ENCODE measurements around the gene OLFM1.

Gene OLFM1

DNA sequence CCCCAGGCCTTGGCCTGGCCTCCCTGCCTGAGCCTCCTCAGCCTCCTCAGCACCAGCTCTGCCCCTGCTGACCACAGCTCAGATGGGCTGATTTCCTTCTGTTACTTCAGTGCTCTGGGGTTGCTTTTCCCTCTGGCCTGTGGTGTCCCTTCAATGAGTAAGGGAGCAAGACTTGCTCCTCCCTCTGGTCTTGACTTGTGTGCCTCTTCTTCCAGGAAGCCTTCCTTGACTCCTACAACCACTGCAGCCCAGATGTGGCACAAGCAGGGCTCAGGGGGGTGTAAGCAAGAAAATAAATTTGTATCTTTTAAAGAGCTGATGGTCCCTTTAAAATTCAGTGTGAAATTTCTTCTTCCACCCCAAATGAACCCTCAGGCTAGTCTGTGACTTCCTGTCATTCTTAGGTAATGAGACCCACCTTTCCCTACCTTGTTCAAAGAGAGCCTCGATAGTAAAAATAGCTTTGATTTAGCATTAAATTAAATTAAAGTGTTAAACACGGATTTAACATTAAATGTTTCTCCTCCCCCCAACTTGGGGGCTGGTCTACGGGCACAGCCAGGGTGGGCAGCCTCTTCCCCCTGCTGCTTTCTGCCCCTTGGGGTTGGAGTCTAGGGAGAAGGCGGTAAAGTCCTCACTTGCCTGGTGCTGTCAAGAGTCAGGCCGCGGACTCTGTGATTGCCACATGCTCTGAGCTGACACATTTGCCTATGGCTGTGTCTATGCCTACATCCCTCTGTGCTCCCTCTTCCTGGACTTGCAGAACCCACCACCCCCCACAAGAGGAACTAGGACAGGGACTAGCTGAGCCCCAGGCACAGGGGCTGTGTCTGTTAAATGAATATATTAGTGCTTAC is 64.5 kb downstream of the OLFM1 start:
- Histone ChIP-seq H3K4me3 (ENCODE audit: insufficient read depth in 1 of 2, low read depth in 1 of 2, low read length in 2 of 2) (no peak overlapping the region), H4K8ac (ENCODE audit: low read length) (no peak overlapping the region), H2BK15ac (ENCODE audit: low read depth, poor library complexity, severe bottlenecking) (no peak overlapping the region), H2BK5ac (ENCODE audit: low read depth, low read length, poor library complexity, severe bottlenecking) (no peak overlapping the region), H3K79me1 (replicated peaks; ENCODE audit: low read length, poor library complexity, severe bottlenecking) (no peaks in the 10 kb centered on the region), H2AFZ (ENCODE audit: low read depth, low read length) (no peak overlapping the region), H3K4ac (ENCODE audit: low read depth in 1 of 2, low read length in 2 of 2) (no peak overlapping the region), H3K18ac (ENCODE audit: low read depth in 1 of 2, low read length in 2 of 2) (no peak overlapping the region), H3K23ac (ENCODE audit: low read length in 2 of 2) (no peak overlapping the region), H2BK120ac (ENCODE audit: low read depth, low read length) (no peak overlapping the region), H3K9me3 (ENCODE audit: control insufficient read depth, low read length) (no peaks in the 10 kb centered on the region), H3K36me3 (ENCODE audit: control insufficient read depth in 1 of 2, insufficient read depth in 2 of 2, low read depth in 1 of 2, low read length in 2 of 2) (no peaks in the 10 kb centered on the region), H3K9ac (ENCODE audit: low read length) (no peak overlapping the region), H2BK12ac (ENCODE audit: low read length in 2 of 2) (no peak overlapping the region), H3K14ac (ENCODE audit: low read length in 2 of 2) (no peak overlapping the region), H3K27ac (ENCODE audit: low read length, poor library complexity, severe bottlenecking) (no peak overlapping the region), H4K91ac (ENCODE audit: low read length) (no peak overlapping the region), H3K4me2 (ENCODE audit: low read length, poor library complexity, severe bottlenecking) (no peak overlapping the region), H3K27me3 (ENCODE audit: control insufficient read depth in 1 of 2, insufficient read depth in 1 of 2, low read length in 2 of 2) (peaks cover 0 to 15% of the 10 kb centered on the region in 2 experiments), H2AK5ac (ENCODE audit: low read length, severe bottlenecking) (no peak overlapping the region), H3K4me1 (ENCODE audit: control insufficient read depth, insufficient read depth, low read depth, low read length) (no peaks in the 10 kb centered on the region)
- WGBS, result 27% methylated on average over 2 of the region's 6 CpGs
- DNase-seq, result no peak

DNA sequence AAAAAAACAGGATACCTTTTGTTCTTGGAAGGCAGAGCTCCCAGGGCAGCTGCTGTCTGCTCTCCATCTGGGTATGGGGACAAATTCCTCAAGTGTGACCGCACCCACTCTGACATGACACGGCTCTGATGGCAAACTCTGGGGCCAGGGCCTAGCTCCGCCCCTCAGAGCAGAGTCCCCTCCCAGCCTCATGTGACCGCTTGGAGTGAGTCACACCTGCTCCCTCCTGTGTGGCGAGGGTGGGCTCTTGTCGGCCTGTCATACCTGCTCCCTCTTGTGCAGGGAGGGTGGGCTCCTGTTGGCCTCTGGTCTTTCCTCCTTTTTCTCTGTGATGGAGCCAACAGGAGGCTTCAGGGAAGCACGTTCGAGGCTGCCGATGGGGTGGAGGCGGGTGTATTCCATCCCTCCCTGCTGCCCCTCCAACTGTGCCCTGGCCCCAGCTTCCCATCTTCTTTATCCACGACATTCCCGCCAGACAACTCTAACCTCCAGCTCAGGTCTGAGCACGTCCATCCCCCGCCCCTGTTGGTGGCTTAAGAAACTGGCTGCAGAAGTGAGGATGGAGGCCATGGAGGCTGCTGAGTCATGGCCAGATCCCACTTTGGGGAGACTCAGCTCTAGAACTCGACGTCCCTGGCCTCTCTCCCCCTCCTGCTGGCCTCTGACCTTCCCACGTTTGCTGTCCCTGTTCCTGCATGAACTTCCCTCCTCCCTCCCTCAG is 65.3 kb downstream of the OLFM1 start:
- no peaks in the 10 kb centered on the region for H3K9me3 ChIP-seq (ENCODE audit: control insufficient read depth, low read length)
- no peak overlapping the region for H3K4ac ChIP-seq (ENCODE audit: low read depth in 1 of 2, low read length in 2 of 2)
- peaks cover 0 to 9% of the 10 kb centered on the region in 2 experiments for H3K27me3 ChIP-seq (ENCODE audit: control insufficient read depth in 1 of 2, insufficient read depth in 1 of 2, low read length in 2 of 2)
- H3K27ac ChIP-seq (ENCODE audit: low read length, poor library complexity, severe bottlenecking), result no peak overlapping the region
- H2BK5ac ChIP-seq (ENCODE audit: low read depth, low read length, poor library complexity, severe bottlenecking), result no peak overlapping the region
- H3K4me2 ChIP-seq (ENCODE audit: low read length, poor library complexity, severe bottlenecking), result no peak overlapping the region
- no peaks in the 10 kb centered on the region for H3K36me3 ChIP-seq (ENCODE audit: control insufficient read depth in 1 of 2, insufficient read depth in 2 of 2, low read depth in 1 of 2, low read length in 2 of 2)
- no peak overlapping the region for H4K91ac ChIP-seq (ENCODE audit: low read length)
- H2BK12ac ChIP-seq (ENCODE audit: low read length in 2 of 2), result no peak overlapping the region
- H3K4me1 ChIP-seq (ENCODE audit: control insufficient read depth, insufficient read depth, low read depth, low read length), result no peaks in the 10 kb centered on the region
- H3K79me1 ChIP-seq (replicated peaks; ENCODE audit: low read length, poor library complexity, severe bottlenecking), result no peaks in the 10 kb centered on the region
- no peak overlapping the region for H2AK5ac ChIP-seq (ENCODE audit: low read length, severe bottlenecking)
- no peak for DNase-seq
- H3K18ac ChIP-seq (ENCODE audit: low read depth in 1 of 2, low read length in 2 of 2), result no peak overlapping the region
- H3K14ac ChIP-seq (ENCODE audit: low read length in 2 of 2), result no peak overlapping the region
- no peak overlapping the region for H4K8ac ChIP-seq (ENCODE audit: low read length)
- no peak overlapping the region for H3K23ac ChIP-seq (ENCODE audit: low read length in 2 of 2)
- no peak overlapping the region for H2AFZ ChIP-seq (ENCODE audit: low read depth, low read length)
- no peak overlapping the region for H3K4me3 ChIP-seq (ENCODE audit: insufficient read depth in 1 of 2, low read depth in 1 of 2, low read length in 2 of 2)
- no peak overlapping the region for H3K9ac ChIP-seq (ENCODE audit: low read length)
- no peak overlapping the region for H2BK120ac ChIP-seq (ENCODE audit: low read depth, low read length)
- no peak overlapping the region for H2BK15ac ChIP-seq (ENCODE audit: low read depth, poor library complexity, severe bottlenecking)
- WGBS, result 60% methylated on average over 16 of the region's 17 CpGs

- H3K14ac ChIP-seq (ENCODE audit: low read length in 2 of 2), result no peak overlapping the region
- H3K36me3 ChIP-seq (ENCODE audit: control insufficient read depth in 1 of 2, insufficient read depth in 2 of 2, low read depth in 1 of 2, low read length in 2 of 2), result no peaks in the 10 kb centered on the region
- H2AK5ac ChIP-seq (ENCODE audit: low read length, severe bottlenecking), result no peak overlapping the region
- no peaks in the 10 kb centered on the region for H3K79me1 ChIP-seq (replicated peaks; ENCODE audit: low read length, poor library complexity, severe bottlenecking)
- no peak overlapping the region for H3K9ac ChIP-seq (ENCODE audit: low read length)
- H2BK12ac ChIP-seq (ENCODE audit: low read length in 2 of 2), result no peak overlapping the region
- H2BK120ac ChIP-seq (ENCODE audit: low read depth, low read length), result no peak overlapping the region
- H2AFZ ChIP-seq (ENCODE audit: low read depth, low read length), result no peak overlapping the region
- no peak overlapping the region for H4K91ac ChIP-seq (ENCODE audit: low read length)
- no peak for DNase-seq
- H3K23ac ChIP-seq (ENCODE audit: low read length in 2 of 2), result no peak overlapping the region
- H3K18ac ChIP-seq (ENCODE audit: low read depth in 1 of 2, low read length in 2 of 2), result no peak overlapping the region
- H3K4me3 ChIP-seq (ENCODE audit: insufficient read depth in 1 of 2, low read depth in 1 of 2, low read length in 2 of 2), result no peak overlapping the region
- no peak overlapping the region for H4K8ac ChIP-seq (ENCODE audit: low read length)
- no peaks in the 10 kb centered on the region for H3K4me1 ChIP-seq (ENCODE audit: control insufficient read depth, insufficient read depth, low read depth, low read length)
- no peaks in the 10 kb centered on the region for H3K9me3 ChIP-seq (ENCODE audit: control insufficient read depth, low read length)
- H3K4ac ChIP-seq (ENCODE audit: low read depth in 1 of 2, low read length in 2 of 2), result no peak overlapping the region
- H2BK5ac ChIP-seq (ENCODE audit: low read depth, low read length, poor library complexity, severe bottlenecking), result no peak overlapping the region
- H3K27ac ChIP-seq (ENCODE audit: low read length, poor library complexity, severe bottlenecking), result no peak overlapping the region
- H3K27me3 ChIP-seq (ENCODE audit: control insufficient read depth in 1 of 2, insufficient read depth in 1 of 2, low read length in 2 of 2), result peaks cover 0 to 17% of the 10 kb centered on the region in 2 experiments
- no peak overlapping the region for H2BK15ac ChIP-seq (ENCODE audit: low read depth, poor library complexity, severe bottlenecking)
- H3K4me2 ChIP-seq (ENCODE audit: low read length, poor library complexity, severe bottlenecking), result no peak overlapping the region
- 84% methylated on average over 10 of the region's 11 CpGs for WGBS
Measured at GRCh38 chr9:135154050-135154615, 66.7 kb downstream of the OLFM1 start.

DNA sequence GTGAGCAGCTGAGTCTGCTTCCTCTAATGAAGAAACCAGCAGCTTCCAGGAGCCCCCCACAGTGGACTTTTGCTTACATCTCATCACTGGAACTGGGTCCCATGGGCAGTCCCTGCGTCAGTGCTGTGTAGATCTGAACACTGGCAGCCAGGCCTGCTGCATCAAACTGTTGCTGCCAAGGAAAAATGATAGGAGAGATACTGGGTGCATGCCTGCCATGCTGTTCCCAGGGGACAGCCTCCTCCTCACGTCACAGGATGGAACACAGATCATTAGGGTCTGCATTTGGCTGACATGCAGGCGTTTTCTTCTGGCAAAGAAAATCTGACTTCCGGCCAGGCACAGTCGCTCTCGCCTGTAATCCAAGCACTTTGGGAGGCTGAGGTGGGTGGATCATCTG is 67.9 kb downstream of the OLFM1 start:
- Histone ChIP-seq H4K91ac (ENCODE audit: low read length) (no peak overlapping the region), H3K36me3 (ENCODE audit: control insufficient read depth in 1 of 2, insufficient read depth in 2 of 2, low read depth in 1 of 2, low read length in 2 of 2) (no peaks in the 10 kb centered on the region), H3K4me2 (ENCODE audit: low read length, poor library complexity, severe bottlenecking) (no peak overlapping the region), H2AK5ac (ENCODE audit: low read length, severe bottlenecking) (no peak overlapping the region), H3K4ac (ENCODE audit: low read depth in 1 of 2, low read length in 2 of 2) (no peak overlapping the region), H3K27ac (ENCODE audit: low read length, poor library complexity, severe bottlenecking) (no peak overlapping the region), H3K4me1 (ENCODE audit: control insufficient read depth, insufficient read depth, low read depth, low read length) (no peaks in the 10 kb centered on the region), H3K27me3 (ENCODE audit: control insufficient read depth in 1 of 2, insufficient read depth in 1 of 2, low read length in 2 of 2) (peaks cover 0 to 22% of the 10 kb centered on the region in 2 experiments), H4K8ac (ENCODE audit: low read length) (no peak overlapping the region), H2BK15ac (ENCODE audit: low read depth, poor library complexity, severe bottlenecking) (no peak overlapping the region), H2BK5ac (ENCODE audit: low read depth, low read length, poor library complexity, severe bottlenecking) (no peak overlapping the region), H3K18ac (ENCODE audit: low read depth in 1 of 2, low read length in 2 of 2) (no peak overlapping the region), H3K79me1 (replicated peaks; ENCODE audit: low read length, poor library complexity, severe bottlenecking) (no peaks in the 10 kb centered on the region), H2AFZ (ENCODE audit: low read depth, low read length) (no peak overlapping the region), H3K14ac (ENCODE audit: low read length in 2 of 2) (no peak overlapping the region), H3K23ac (ENCODE audit: low read length in 2 of 2) (no peak overlapping the region), H2BK12ac (ENCODE audit: low read length in 2 of 2) (no peak overlapping the region), H3K9me3 (ENCODE audit: control insufficient read depth, low read length) (no peaks in the 10 kb centered on the region), H3K9ac (ENCODE audit: low read length) (no peak overlapping the region), H2BK120ac (ENCODE audit: low read depth, low read length) (no peak overlapping the region), H3K4me3 (ENCODE audit: insufficient read depth in 1 of 2, low read depth in 1 of 2, low read length in 2 of 2) (no peak overlapping the region)
- DNase-seq, result no peak
- WGBS, result 80% methylated on average over 6 of the region's 6 CpGs

All from mesenchymal stem cell (in vitro differentiated cells and primary cell).